GM18907 (cell line): Measurements from ENCODE around the gene AHNAK.
"Not testable (repeated sequence)": the region's sequence is repeated elsewhere in the genome, so short reads cannot be mapped to it uniquely, and the experiment has no call there.

Source experiments
- ATAC-seq: cut with Tn5 transposase; IDR thresholded peaks from one replicate; pipeline ENCODE4 v1.9.1; 2021; ENCODE audit warnings: mild to moderate bottlenecking, moderate library complexity; ENCODE audit not compliant: unreplicated experiment

The AHNAK gene

GRCh38 chr11:62461740-62462507, 84.7 kb downstream of the AHNAK start:
- ATAC-seq = no peak

GRCh38 chr11:62459080-62459479, 87.5 kb downstream of the AHNAK start:
- ATAC-seq = no peak

GRCh38 chr11:62458212-62459002, 88.2 kb downstream of the AHNAK start:
- ATAC-seq = no peak

GRCh38 chr11:62457478-62457877, 89.1 kb downstream of the AHNAK start:
- ATAC-seq = no peak

- no peak for ATAC-seq
Measured at GRCh38 chr11:62456630-62457029, 90.0 kb downstream of the AHNAK start.

- ATAC-seq = no peak
Measured at GRCh38 chr11:62452839-62453468, 93.7 kb downstream of the AHNAK start.

GRCh38 chr11:62452261-62452660, 94.3 kb downstream of the AHNAK start:
- no peak for ATAC-seq

- ATAC-seq = no peak
Measured at GRCh38 chr11:62451241-62451621, 95.4 kb downstream of the AHNAK start.

GRCh38 chr11:62450543-62451240, 95.9 kb downstream of the AHNAK start:
- ATAC-seq = no peak

GRCh38 chr11:62449912-62450311, 96.7 kb downstream of the AHNAK start:
- ATAC-seq = not testable (repeated sequence)

GRCh38 chr11:62449451-62449851, 97.2 kb downstream of the AHNAK start:
- ATAC-seq = no peak

GRCh38 chr11:62446091-62446490, 100.5 kb downstream of the AHNAK start:
- ATAC-seq = no peak

GRCh38 chr11:62445314-62445740, 101.3 kb downstream of the AHNAK start:
- ATAC-seq = no peak

- no peak for ATAC-seq
Measured at GRCh38 chr11:62444835-62445234, 101.8 kb downstream of the AHNAK start.

- ATAC-seq = no peak
Measured at GRCh38 chr11:62444236-62444833, 102.3 kb downstream of the AHNAK start.

GRCh38 chr11:62443390-62444235, 103.0 kb downstream of the AHNAK start:
- ATAC-seq = no peak

GRCh38 chr11:62439785-62440602, 106.6 kb downstream of the AHNAK start:
- ATAC-seq = no peak

GRCh38 chr11:62438641-62439040, 108.0 kb downstream of the AHNAK start:
- no peak for ATAC-seq

- ATAC-seq = no peak
Measured at GRCh38 chr11:62437616-62438015, 109.0 kb downstream of the AHNAK start.
